Left kidney (tissue), 2 donors: ENCODE measurements around the gene ZBTB46. TPM values are rescaled to one million over a fixed set of nuclear protein-coding genes. Genes with fewer than 3 reads are reported as not detected.
"Not testable (repeated sequence)": the region's sequence is repeated elsewhere in the genome, so short reads cannot be mapped to it uniquely, and the experiment has no call there.

Experiments
- DNase-seq: peaks from one replicate; pipeline ENCODE4 v3.0.0-alpha.2; 2013
- polyA plus RNA-seq: library from polyadenylated mRNA; unstranded; fragments of 120-200 nt; gene quantifications from one replicate; pipeline ENCODE4 v1.2.1, GENCODE V29; 2013; ENCODE audit not compliant: insufficient read length

ZBTB46 gene
- polyA plus RNA-seq, 1 donor = 16.7 TPM

DNA sequence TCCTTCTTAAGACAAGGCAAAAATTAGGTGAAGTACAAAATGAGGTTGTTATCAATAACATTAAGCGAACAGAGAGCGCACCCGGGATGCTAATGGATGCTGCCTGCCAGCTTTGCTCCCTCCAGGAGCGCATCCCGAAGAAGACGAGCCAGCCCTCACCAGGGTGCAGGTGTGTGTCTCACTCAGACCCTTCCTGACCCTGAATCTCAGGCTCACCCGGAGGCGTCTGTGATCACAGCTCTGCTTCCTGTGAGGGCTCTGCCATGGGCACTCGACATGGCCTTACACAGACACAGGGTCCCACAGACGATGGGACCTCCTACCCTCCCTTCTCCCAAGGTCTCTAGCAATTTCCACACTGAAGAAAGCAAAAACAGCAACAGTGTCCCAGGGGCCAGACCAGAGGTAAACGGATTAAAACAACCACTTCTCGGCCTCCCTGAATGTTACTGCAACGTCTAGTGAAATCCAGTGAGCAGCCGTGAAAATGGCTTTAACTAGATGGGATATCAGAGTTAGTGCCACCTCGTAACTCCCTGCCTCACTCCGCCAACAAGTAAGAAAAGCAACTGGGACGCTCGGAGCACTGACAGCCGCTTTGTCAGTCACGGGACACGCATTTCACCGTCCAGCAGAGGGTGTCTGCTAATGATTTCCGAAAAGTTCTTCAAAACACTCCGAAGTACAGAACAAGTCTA lies 11.7 kb downstream of the ZBTB46 start:
- DNase-seq = no peak

DNA sequence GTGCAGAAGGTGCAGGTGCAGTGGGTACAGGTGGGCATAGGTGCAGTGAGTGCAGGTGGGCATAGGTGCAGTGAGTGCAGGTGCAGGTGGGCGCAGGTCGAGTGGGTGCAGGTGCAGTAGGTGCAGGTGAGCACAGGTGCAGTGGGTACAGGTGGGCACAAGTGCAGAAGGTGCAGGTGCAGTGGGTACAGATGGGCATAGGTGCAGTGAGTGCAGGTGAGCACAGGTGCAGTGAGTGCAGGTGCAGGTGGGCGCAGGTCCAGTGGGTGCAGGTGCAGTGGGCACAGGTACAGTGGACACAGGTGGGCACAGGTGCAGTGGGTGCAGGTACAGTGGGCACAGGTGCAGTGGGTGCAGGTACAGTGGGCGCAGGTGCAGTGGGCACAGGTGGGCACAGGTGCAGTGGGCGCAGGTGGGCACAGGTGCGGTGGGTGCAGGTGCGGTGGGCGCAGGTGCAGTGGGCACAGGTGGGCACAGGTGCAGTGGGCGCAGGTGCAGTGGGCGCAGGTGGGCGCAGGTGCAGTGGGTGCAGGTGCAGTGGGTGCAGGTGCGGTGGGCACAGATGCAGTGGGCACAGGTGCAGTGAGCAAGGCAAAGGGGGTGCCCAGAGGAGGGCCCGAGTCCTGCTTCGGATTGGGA lies 15.3 kb downstream of the ZBTB46 start:
- no peak for DNase-seq

DNA sequence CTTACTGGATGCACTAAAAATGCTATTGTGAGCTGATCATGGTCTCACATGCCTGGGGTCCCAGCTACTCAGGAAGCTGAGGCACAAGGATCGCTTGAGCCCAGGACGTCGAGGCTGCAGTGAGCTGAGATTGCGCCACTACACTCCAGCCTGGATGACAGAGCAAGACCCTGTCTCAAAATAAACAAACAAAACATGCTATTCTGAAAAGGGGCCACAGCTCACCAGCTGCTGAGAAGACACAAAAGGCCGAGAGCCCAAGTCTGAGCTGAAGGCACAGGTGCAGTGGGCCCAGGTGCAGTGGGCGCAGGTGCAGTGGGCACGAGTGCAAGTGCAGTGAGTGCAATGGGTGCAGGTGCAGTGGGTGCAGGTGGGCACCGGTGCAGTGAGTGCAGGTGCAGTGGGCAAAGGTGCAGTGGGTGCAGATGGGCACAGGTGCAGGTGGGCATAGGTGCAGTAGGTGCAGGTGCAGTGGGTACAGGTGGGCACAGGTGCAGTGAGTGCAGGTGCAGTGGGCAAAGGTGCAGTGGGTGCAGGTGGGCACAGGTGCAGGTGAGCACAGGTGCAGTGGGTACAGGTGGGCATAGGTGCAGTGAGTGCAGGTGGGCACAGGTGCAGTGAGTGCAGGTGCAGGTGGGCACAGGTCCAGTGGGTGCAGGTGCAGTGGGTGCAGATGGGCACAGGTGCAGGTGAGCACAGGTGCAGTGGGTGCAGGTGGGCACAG lies 16.0 kb downstream of the ZBTB46 start:
- DNase-seq = no peak

DNA sequence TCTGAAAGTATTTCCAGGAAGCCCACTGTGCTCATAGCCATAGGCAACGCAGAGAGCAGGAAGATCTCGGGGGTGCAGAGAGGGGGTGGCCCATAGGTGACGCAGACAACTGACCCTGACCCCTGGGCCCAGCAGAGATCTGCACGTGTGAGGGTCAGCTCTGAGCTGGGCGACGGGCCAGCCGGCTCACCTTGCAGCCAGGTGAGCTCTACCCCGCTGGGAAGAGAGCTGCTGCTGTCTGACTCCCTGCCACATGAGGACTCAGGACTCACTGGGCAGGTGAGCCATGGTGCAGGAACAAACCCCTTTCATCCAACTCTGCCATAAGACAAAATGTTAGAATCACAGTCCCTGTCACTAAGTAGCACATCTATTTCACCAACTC lies 19.6 kb downstream of the ZBTB46 start:
- no peak for DNase-seq

DNA sequence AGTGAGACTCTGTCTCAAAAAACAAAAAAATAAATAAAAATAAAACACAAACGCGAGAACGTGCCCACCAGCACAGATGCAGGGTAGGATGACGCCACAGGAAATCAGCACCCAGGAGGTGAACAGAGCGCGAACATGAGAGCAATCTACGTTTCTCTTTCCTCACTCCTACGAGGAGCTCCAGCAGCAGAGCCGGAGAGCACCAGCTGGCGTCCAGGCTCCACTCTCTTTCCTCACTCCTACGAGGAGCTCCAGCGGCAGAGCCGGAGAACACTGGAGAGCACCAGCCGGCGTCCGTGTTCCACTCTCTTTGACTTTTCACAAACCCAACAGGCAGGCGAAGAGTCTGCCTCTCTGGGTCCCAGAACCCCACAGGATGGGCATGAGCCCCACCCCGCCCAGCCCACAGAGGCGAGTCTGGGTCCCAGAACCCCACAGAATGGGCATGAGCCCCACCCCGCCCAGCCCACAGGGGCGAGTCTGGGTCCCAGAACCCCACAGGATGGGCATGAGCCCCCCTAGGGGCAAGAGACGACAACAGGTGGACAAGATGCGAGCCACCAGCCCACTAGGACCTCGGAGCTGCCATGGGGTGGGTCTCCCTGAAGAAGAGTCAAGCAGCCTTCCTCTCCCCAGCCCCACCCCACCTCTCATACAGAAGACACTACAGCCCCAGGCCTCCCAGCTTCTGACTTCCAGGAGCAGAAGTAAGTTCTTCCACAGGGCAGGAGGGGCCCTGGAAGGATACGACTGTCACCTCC lies 20.2 kb downstream of the ZBTB46 start:
- no peak for DNase-seq

DNA sequence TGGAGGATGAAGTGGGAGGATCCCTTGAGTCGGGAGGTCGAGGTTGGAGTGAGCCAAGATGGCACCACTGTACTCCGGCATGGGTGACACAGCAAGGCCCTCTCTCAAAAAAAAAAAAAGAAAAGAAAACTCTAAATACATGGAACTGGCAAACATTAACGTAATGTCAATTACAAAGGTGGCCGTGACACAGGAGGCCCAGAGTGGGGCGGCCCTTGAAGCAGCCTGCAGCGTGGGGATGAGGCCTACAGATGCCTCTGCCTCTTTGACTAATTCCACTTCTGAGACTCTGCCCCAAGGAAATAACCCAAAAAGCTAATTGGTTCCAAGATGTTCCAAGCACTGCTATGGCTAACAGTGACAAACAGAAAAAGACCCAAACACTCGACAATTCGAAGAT lies 21.2 kb downstream of the ZBTB46 start:
- DNase-seq = no peak

DNA sequence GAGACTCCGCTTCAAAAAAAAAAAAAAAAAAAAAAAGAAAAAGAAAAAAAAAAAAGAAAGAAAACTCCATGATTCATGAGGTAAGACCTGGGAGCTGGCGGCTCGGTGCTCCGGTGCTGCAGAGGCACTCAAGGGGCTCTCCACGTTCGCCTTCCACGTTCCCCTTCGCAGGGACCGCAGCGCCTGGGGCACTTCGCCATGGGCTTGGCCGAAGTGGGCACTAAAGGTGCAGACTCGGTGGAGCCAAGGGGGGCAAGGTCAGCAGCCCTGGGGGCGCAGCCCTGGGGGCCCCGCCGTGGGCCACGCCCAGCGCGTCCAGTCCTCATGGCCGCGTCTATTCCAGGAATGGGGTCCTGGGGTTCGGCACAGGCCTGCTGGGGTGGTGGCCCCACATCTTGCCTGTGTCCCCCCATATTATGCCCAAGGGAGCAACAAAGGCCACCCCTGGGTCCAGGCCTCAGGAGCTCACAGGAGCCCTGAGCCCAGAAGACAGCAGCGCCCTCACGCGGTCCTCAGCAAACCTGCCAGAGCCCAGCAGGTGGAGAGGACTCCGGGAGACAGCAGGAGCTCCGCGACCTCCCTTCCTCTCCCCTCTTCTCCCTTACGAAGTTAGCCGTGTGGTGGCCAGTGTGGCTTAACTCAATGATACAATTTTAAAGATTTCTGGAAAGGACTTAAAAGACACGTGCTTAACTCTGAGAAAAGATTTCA lies 21.9 kb downstream of the ZBTB46 start:
- no peak for DNase-seq

DNA sequence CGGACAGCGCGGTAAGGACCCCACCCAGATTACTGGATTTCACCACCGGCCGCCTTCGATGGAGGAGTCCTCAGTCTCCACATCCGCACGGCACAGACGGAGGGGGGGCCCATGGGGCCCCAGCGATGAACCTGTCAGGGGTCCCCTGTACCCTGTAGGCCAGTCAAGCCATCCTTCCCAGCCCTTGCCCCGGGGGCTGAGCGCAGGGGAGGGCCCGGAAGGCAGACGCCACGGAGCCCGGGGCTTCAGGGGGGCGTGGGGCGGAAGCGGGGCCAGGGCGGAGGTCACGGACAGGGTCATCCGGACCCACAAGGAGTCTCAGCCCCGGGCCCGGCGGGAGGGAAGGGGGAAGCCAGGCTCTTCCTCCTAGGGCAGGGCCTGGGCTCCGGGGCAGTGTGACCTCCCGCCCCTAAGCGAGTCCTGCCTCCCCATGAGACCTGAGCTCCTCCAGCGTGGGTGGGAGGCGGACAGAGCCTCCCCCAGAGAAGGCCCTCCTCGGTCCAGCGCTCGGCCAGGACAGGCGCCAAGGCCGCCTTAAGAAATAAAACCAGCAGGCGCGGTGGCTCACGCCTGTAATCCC lies 22.8 kb downstream of the ZBTB46 start:
- DNase-seq = no peak

DNA sequence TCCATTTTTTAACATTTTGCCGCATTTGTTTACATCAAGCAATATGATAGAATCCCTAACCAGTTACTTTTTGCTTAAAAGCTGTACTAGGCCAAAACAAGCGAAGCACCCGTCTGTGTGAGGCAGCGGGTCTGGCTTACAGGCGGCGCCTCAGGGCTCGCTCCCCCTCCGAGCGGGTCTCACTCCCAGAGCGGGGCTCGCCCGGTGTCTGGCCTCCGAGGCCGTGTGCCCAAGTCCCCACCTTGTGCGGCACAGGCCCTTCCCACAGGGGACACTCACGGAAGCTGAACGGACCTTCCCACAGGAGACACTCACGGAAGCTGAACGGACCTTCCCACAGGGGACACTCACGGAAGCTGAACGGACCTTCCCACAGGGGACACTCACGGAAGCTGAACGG lies 23.4 kb downstream of the ZBTB46 start:
- DNase-seq = no peak

DNA sequence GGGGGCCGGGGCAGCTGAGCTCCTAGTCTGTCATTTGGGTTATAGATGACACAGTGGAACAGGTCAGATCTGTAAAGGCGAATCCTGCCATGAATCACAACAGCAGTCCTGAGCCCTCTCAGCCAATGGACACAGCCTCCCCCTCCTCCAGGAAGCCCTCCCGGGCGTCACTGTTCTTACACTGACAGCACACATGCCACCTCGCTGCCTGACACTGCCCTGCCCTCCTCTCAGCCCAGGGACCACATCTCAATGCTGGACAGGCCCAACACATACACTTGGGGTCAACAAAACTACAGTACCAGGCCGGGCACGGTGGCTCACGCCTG lies 26.8 kb downstream of the ZBTB46 start:
- DNase-seq = no peak

DNA sequence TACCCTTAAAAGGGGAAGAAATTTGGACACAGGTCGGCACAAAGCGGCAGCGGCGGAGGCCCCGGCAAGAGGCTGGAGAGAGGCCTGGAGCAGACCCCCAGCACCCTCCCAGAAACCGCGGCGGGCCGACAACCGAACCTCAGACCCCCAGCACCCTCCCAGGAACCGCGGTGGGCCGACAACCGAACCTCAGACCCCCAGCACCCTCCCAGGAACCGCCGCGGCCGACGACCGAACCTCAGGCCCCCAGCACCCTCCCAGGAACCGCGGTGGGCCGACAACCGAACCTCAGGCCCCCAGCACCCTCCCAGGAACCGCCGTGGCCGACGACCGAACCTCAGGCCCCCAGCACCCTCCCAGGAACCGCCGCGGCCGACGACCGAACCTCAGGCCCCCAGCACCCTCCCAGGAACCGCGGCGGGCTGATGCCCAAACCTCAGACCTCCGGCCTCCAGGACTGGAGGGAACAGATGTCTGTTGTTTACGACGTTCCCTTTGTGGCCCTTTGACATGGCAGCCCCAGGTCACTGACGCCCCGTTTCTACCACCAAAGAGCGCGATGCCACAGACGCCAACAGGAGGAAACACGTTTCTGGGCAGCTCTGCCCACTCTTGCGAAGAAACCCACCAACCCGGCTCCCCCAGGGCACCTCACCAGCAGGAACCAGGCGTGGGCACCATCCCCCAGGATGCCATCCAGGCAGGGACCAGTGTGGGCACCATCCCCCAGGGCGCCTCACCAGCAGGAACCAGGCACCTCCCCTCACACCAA lies 28.4 kb downstream of the ZBTB46 start:
- DNase-seq = no peak

DNA sequence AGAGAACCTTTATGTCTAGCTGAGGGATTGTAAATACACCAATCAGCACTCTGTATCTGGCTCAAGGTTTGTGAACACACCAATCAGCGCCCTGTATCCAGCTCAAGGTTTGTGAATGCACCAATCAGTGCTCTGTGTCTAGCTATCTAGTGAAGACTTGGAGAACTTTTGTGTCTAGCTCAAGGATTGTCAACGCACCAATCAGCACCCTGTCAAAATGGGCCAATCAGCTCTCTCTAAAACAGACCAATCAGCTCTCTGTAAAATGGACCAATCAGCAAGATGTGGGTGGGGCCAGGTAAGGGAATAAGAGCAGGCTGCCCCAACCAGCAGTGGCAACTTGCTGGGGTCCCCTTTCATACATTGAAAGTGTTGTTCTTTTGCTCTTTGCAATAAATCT lies 29.9 kb downstream of the ZBTB46 start:
- not testable (repeated sequence) for DNase-seq

DNA sequence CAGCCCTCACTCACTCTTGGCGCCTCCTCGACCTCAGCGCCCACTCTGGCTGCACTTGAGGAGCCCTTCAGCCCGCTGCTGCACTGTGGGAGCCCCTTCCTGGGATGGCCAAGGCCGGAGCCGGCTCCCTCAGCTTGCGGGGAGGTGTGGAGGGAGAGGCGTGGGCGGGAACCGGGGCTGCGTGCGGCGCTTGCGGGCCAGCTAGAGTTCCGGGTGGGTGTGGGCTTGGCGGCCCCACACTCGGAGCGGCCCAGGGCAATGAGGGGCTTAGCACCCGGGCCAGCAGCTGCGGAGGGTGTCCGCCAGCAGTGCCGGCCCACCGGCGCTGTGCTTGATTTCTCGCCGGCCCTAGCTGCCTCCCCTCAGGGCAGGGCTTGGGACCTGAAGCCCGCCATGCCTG lies 30.7 kb downstream of the ZBTB46 start:
- not testable (repeated sequence) for DNase-seq

DNA sequence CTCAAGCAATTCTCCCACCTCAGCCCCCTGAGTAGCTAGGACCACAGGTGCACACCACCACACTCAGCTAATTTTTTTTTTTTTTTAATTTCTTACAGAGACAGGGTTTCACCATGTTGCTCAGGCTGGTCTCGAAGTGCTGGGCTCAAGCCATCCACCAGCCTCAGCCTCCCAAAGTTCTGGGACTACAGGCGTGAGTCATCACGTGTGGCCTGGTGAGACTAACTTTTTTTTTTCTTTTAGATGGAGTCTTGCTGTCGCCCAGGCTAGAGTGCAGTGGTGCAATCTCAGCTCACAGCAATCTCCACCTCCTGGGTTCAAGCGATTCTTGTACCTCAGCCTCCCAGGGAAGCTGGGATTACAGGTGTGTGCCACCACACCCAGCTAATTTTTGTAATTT lies 31.9 kb downstream of the ZBTB46 start:
- not testable (repeated sequence) for DNase-seq

DNA sequence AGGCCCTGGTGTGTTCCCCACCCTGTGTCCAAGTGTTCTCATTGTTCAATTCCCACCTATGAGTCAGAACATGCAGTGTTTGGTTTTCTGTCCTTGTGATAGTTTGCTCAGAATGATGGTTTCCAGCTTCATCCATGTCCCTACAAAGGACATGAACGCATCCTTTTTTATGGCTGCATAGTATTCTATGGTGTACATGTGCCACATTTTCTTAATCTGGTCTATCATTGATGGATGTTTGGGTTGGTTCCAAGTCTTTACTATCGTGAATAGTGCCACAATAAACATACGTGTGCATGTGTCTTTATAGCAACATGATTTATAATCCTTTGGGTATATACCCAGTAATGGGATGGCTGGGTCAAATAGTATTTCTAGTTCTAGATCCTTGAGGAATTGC lies 33.9 kb downstream of the ZBTB46 start:
- not testable (repeated sequence) for DNase-seq

DNA sequence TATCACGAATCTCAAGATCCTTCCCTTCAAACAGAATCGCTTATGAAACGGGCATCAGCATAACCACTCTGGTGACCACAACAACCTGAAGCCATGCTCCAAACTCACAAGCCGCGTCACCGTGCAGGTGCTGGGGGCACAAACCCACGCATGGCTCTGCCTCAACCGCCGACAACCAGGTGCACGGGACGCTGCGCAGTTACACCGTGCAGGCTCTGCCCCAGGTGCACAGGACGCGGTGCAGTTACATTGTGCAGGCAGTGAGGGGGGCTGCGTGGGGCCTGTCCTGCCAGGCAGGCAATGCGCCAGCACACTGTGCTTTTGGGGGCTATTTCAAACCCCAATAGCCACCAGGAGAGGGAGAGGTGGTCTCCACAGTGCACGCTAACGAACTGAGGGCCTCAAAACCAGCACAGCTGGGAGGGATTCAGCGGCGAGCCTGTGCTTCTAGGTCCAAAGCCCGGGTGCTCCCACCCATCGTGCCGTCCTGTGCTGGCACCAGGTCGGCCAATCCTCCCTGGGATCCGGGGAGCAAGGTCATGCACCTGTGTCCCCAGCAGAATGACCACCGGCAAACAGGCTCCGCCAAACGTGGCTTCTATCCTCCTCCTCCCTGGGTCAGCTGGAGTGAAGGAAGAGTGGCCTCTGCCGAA lies 35.8 kb downstream of the ZBTB46 start:
- DNase-seq = no peak

DNA sequence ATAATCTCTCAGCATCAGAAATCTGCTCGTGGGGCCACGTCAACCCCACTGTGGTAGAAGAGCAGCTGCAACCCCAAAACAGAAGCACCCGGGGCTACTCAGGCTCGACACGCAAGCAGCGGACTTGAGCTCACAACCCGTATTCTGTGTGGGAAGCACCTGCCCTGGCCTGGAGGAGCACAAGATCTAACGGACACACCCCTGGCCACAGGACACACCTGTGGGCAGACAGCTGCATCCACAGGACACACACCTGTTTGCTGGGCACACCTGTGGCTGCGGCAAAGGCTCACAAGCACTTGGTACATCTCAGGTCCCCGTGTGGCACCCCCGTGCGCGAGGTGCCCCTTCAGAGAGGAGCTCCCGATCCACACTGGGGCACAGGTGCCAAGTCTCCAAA lies 36.5 kb downstream of the ZBTB46 start:
- DNase-seq = no peak

DNA sequence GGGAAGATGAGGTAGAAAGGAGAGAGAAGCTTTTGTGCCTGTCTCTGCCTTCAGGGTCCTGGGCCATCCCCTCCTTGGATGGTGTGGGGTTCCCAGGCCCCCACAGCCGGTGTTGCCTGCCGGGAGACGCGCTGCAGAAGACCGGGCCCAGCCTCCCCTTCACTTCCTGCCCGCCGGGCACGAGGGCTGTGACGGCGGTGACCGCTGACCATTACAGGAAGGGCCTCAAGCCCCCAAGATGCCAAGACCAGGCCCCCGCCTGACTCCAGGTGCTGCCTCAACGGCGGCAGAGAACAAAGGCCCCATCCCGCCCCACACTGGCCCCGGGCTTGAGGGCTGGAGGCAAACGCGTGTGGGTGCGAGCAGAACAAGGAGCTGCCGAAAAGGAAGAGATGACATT lies 38.2 kb downstream of the ZBTB46 start:
- no peak for DNase-seq

DNA sequence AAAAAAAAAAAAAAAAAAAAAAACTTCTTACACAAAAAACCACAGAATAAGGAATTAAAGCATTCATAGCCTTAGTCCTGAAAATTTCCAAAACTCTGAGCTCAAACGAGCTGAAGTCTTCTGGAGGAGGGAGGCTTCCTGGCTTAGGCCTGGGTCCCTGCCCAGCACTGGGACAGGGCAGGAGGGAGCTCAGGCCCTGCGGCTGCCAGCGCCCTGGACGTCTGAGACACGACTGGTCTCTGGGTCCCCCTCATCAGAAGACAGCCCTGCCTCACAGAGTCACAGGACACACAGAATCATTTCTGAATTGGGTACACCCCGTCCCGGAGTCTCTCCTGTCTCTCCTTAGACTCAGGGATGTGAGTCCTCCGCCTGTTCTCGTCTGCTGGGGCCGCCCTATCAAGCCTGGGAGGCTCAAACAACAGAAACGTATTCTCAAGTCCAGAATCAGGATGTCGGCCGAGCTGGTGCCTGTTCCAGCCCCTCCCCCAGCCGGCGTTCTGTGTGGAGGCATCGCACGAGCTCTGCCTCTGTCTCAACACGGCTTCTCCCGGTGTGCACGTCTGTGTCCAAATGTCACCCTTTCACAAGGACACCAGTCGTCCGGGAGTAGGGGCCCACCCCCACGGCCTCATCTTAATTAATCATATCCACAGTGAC lies 39.4 kb downstream of the ZBTB46 start:
- no peak for DNase-seq
